IPS-18c (cell line): ENCODE measurements around the gene SORCS3.

ENCODE experiments used
- H3K4me3 ChIP-seq: 2 replicates; pipeline ENCODE4 v1.7.0; 2013; ENCODE audit warnings: low read depth, mild to moderate bottlenecking, low read length, moderate library complexity; ENCODE audit not compliant: insufficient read depth
- H3K9me3 ChIP-seq: one replicate; pipeline ENCODE4 v1.6.1; 2013; ENCODE audit warnings: mild to moderate bottlenecking, low read length, moderate library complexity; ENCODE audit not compliant: control insufficient read depth, insufficient read depth

The SORCS3 gene

DNA sequence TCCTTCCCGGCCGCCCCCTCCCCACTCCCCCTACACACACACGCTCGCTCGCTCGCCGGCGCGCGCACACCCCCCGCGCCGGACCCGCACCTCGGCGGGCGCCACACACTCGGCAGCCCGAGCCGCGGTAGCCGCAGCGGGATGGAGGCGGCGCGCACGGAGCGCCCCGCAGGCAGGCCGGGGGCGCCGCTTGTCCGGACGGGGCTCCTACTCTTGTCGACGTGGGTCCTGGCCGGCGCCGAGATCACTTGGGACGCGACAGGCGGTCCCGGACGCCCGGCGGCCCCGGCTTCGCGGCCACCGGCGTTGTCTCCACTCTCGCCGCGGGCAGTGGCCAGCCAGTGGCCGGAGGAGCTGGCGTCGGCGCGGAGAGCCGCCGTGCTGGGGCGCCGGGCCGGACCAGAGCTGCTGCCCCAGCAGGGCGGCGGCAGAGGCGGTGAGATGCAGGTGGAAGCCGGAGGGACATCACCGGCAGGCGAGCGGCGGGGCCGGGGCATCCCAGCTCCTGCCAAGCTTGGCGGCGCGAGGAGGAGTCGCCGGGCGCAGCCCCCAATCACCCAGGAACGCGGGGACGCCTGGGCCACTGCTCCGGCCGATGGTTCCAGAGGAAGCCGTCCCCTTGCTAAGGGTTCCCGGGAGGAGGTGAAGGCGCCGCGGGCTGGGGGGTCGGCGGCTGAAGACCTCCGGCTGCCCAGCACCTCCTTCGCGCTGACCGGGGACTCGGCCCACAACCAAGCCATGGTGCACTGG is at the start of gene SORCS3:
Gene SORCS3, plus strand, starts transcription at position 104 of the 750 bp plus-strand sequence.
- peak within 1 kb of the TSS; percentile 55 for H3K4me3 ChIP-seq

DNA sequence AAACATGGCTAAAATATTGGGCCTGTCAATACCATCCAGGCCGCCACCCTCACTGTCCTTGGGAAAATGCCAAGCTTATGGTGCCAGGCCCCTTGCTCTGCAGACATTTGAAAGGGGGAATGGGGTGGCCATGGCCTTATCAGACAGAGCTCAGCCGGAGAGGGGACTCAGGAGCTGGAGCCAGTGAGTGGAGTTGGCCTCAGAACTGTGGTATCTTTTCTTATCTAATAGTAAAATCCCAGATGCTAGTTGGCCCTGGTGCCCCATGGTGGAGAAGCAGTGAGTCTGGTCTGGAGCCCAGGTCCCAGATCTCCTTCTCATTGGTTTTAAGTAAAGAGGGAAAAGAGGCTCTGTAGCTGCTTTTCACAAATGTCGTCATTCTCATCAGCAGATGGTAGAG is 49.6 kb upstream of the SORCS3 start:
- no peak overlapping the region for H3K4me3 ChIP-seq
- no peaks in the 10 kb centered on the region for H3K9me3 ChIP-seq

More for the DNA sequence above, at the start of gene SORCS3:
- no peaks in the 10 kb centered on the region for H3K9me3 ChIP-seq

DNA sequence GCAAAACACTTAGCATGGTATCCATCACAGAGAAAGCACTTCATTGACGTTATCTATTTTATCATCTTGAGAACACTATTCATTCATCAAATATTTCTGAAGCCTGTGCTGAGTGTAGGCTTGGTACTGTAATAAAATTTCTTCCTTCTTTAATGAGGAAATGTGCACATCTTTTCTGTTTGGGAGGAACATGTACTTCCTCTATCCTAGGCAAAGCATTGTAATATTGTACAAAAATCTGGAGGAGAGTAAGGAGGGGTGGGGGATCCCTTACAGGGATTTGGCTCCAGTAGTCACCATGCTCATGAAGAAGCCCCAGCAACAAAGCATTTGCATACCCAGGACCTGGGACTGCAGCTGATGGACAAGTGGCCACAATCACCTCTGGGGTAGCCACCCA is 39.9 kb upstream of the SORCS3 start:
- H3K9me3 ChIP-seq = no peaks in the 10 kb centered on the region

DNA sequence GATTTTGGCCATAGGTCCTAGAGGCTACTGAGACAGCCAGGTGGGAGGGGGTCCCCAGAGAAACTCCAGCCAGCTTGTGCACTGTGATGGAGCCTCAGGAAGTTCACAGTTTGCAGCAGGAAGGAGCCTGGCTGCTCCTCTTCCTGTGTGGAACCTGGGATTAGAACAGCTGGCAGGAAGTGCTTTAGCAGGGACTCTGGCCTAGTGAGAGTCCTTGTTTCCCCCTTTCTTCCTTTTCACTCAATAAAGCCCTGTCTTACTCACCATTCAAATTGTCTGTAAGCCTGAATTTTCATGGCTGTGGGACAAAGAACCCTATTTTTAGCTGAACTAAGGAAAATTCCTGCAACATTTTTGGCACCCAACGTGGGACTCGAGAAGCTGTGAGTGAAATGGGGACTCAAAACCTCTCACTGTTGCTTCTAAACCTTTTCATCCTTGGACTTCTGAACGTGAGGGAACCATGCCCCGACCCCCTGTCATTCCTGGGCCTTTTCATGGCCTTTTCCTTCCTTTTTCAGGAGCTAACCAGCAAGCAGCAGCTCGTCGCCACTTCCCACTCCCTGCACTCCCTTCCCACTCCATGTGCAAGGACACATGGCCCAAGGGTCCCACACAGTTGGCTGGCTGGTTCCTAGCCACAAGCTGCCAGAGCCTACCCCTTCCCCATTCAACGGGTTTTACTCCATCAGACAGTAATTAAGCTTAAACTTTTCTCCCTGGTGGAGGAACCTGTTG is 32.8 kb upstream of the SORCS3 start:
- peaks cover 2% of the 10 kb centered on the region for H3K9me3 ChIP-seq
- no peak overlapping the region for H3K4me3 ChIP-seq

More for the DNA sequence above, 39.9 kb upstream of the SORCS3 start:
- H3K4me3 ChIP-seq = no peak overlapping the region

DNA sequence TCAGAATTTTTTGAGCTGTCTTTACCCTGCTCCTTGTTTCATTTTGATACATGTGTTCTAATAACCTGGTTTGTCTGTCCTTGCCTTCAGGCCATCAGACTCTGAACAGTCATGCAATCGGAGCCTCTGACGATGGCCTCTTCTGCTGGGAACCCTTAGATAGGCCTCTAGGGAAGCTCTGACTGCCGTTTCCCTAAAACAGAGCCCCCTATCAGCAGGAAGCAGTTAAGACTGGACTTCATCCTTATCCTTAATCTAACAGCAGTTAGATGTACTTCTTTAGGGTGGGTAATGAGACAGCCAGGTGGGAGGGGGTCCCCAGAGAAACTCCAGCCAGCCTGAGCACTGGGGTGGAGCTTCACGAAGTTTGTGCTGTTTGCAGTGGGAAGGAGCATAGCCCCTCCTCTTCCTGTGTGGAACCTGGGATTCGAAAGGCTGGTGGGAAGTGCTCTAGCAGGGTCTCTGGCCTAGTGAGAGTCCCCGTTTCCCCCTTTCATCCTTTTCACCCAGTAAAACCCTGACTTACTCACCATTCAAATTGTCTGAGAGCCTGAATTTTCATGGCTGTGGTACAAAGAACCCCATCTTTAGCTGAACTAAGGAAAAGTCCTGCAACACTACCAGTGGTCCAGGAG is 28.4 kb upstream of the SORCS3 start:
- H3K9me3 ChIP-seq = peaks cover 2% of the 10 kb centered on the region

DNA sequence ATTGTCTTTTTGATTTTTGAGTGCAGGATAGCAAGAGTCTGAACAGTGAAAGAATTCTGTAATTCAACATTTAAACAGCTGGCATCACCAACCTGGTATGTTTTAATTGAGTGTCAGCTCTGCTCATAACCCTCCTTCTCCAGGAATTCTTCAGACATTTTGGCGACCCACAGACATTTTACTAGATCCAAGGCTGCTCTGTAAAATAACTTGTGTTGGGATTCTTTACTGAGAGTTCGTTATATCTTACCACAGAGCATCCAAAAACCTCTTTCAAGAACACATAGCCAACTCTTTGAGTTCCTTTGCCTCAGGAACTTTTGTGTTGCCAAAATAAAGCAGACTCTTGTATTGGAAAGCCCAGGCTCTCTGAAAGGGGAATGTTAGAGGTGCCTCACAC is 27.7 kb upstream of the SORCS3 start:
- Histone ChIP-seq H3K4me3 (no peak overlapping the region), H3K9me3 (peaks cover 2% of the 10 kb centered on the region)

More for the DNA sequence above, 28.4 kb upstream of the SORCS3 start:
- H3K4me3 ChIP-seq = no peak overlapping the region

DNA sequence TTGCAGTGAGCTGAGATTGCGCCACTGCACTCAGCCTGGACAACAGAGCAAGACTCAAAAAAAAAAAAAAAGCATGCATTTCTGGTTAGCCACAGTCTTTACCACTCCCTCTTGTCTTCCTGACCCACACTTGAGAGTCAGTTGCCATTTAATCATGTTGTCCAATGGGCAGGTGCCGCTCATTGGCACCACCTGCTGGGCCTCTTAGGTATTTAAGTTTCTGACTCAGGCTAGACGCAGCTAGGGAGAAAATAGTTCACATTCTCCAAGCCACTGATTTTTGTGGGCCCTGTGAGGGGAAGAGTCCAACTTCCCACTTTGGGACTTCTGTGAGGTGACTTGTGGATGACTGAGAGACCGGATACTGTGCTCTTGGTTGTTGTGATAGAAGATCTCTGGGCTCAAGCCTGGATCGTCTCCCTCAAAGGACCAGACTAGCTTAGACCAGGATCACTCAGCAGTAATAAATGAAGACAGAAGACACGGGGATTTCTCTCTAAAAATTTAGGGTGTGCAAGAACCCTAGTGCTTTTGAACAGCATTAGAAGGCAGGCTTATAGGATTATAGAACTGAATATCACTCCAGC is 26.8 kb upstream of the SORCS3 start:
- H3K9me3 ChIP-seq = peaks cover 2% of the 10 kb centered on the region
- no peak overlapping the region for H3K4me3 ChIP-seq

DNA sequence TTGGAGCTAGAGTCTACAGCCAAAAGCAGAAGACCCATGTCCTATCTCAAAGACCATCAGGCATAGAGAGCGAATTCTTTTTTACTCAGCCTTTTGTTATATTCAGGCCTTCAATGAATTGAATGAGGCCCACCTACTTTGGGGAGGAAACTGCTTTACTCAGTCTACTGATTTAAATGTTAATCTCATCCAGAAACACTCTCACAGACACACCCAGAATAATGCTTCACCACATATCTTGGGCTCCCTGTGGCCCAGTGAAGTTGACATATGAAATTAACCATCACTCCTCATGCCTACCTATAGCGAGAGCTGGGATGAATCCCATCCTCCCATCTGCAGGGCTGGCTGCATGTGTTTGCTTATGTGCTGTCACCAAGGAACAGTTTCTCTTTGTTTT is 26.0 kb upstream of the SORCS3 start:
- Histone ChIP-seq H3K4me3 (no peak overlapping the region), H3K9me3 (peaks cover 2% of the 10 kb centered on the region)

DNA sequence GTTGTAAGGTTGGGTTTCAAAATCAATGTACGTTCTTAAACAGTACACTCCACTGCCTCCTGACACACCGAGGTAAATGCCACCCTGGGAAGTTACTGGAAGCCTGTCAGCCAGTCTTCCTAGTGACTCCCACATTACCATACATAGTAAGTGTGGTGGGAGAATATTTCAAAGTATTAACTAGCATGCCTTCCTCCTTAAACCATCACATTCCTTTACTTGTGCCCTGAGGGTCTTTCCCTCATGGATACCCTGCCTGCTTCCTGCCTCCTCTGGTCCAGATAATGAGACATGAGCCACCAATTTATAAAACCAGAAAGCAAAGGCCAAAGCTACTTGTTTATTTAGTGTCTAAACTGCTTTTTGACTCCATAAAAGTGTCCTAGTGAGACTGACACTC is 23.3 kb upstream of the SORCS3 start:
- H3K9me3 ChIP-seq = no peaks in the 10 kb centered on the region
- no peak overlapping the region for H3K4me3 ChIP-seq

DNA sequence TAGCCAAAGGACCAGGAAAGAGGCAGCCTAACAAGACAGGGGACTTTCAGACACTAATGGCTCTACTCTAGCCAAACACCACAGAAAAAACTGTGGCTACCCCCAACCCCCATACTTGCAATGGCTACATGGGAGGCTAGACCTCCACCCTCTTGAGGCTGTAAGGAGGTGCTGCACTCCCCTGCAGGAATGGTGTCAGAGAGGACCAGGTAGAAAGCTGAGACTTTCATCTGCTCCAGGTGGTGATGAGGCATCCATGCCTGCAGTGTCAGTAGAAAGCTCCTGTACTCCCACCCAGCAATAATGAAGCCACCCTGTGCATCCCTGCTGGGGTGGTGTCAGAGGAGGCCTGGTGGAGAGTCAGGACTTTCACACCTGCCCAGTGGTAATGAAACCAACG is 18.9 kb upstream of the SORCS3 start:
- Histone ChIP-seq H3K9me3 (no peaks in the 10 kb centered on the region), H3K4me3 (no peak overlapping the region)

DNA sequence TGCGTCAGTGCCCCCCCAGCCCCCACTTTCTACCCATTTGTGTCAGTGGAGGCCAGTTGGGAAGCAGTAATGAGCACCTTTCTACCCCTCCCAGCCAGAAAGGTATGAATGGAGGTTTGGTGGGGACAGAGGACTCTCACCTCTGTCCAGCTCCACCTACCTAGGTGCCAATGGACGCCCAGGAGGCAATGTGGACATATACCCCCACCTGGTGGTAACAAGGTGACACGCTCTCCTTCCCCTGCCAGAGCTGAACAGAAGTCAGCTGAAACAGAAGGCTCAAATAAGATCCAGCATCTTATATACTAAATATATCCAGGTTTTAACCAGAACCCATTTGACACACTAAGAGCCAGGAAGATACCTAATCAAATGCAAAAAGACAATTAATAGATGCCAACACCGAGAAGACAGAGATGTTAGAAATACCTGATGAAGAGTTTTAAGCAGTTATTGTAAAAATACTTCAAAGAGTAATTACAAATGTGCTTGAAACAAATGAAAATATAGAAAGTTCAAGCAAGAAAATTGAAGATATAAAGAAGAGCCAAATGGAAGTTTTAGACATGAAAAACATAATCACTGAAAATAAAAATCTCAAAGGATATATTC is 18.4 kb upstream of the SORCS3 start:
- H3K9me3 ChIP-seq = no peaks in the 10 kb centered on the region

DNA sequence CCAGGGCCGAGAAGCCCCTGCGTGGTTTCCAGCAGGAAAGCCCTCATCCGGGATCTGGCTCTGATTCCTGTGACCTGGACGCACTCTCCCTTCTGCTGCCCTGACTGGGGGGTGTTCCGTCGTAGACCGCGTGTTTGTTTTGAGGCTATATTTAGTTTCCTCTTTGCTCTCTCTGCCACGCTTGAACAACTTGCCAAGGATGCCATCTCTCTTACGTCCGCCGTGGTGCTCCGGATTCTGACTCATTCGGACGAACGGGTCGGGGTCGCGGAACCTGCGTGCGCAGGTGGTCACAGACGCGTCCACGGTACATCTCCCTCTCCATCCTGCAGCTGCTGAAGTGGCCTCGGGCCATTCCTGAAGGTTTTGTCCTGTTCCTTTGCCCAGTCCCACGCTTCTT is 10.4 kb upstream of the SORCS3 start:
- Histone ChIP-seq H3K4me3 (no peak overlapping the region), H3K9me3 (no peaks in the 10 kb centered on the region)

More for the DNA sequence above, 18.4 kb upstream of the SORCS3 start:
- H3K4me3 ChIP-seq = no peak overlapping the region

DNA sequence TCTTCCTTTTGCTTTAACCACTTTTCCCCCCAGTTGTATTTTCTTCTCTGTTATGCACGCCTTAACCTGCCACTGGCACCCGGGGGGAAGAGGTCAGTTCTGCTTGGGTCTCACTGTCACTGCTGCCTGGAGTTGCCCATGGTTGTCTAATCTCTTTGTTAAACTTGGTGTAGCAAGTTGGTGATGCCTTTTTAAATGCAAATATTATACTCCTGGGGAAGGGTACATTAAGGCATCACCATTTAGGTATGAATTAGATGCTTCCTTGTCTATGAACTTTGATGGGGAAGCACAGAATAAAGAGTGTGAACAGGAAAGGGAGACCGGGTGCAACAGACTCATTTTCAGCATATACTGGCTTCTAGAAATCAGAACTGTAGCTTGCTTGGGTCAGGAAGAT is 9.1 kb upstream of the SORCS3 start:
- Histone ChIP-seq H3K9me3 (no peaks in the 10 kb centered on the region), H3K4me3 (no peak overlapping the region)

DNA sequence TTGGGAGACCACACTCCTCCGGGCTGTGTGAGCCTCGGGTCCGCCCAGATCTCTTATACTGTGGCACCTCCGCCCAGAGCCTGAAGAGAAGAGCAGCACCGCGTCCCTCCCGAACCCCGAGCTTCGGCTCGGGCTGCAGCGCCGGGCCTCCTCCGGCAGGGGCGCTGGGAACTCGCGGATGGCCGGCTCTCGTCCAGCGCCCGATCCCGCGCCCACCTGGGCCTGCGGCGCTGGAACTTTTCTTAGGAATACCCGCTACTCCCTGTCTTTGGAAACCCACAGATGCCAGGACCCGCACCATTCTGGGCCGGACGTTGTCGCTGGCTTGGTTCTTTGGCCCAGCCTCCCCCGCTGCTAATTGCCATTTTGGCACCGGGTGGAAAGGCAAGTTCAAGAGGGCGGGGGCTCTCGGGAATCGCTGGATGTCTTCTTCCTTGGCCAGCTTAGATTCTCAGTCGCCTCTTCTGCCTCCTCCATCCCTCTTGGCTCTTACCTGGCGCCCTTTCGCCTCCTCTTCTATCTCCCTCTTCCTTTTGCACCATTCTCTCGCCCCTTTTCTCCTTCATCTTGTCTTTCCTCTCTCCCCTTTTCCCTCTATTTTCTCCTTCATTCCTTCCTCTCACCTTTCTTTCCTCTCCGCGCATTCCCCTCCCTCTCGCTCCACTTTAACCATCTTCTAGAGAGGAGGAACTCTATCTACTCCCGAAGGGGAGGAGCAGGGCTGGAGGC is 2.1 kb upstream of the SORCS3 start:
- peak overlapping the region; percentile 55 for H3K4me3 ChIP-seq

DNA sequence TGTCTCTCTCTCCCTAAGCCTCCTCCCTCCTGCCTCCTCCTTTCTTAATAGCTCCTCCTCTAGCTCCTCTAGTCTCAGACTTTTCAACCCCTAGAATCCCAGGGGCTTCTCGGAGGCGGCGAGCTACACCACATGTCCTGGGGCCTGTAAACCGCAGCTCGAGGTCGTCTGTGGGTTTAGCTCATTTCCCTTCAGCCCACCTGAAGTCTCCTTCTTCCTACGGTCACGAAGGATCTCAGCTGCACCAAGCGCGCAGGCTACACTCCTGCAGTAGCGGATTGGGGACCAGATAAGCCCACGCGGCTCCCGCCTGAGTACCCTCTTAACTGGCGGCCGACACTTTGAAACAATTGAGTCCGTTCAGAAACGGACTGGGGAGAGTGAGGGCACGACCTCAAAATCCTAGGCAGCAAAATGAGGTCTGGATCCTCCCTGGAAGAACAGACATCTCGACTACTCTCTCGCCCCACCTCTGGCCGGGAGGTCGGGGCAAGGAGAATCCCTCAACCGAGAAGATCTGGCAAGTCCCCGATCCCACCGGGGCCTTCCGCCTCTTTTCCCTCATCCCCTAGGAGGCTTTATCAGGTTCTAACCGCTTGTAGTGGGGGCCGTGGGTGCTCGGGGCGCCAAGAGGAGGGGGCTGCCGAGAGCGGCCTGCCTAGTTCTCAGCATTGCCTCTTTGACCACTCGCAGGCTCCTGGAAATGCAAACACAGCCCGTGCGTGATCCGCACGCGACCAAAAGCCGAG is 1.3 kb upstream of the SORCS3 start:
- peak overlapping the region; percentile 55 for H3K4me3 ChIP-seq
- no peaks in the 10 kb centered on the region for H3K9me3 ChIP-seq

More for the DNA sequence above, 2.1 kb upstream of the SORCS3 start:
- H3K9me3 ChIP-seq = no peaks in the 10 kb centered on the region
